ENCODE measurements around the gene VPS36. TPM values are rescaled to one million over a fixed set of nuclear protein-coding genes. Genes with fewer than 3 reads are reported as not detected.

Gene VPS36
- total RNA-seq, 1 donor from 2014 or later, result 30.4 TPM

GRCh38 chr13:52399708-52400107 lies 50.7 kb downstream of the VPS36 start:
- no peak for DNase-seq (ENCODE audit: low spot score)
- Mint-ChIP-seq H3K9me3 (ENCODE audit: low read depth) (no peaks in the 10 kb centered on the region), H3K27me3 (ENCODE audit: low read depth) (no peaks in the 10 kb centered on the region), H3K27ac (ENCODE audit: unreplicated experiment) (no peak overlapping the region), H3K4me3 (ENCODE audit: unreplicated experiment) (no peak overlapping the region), H3K36me3 (ENCODE audit: low read depth) (peaks cover 10% of the 10 kb centered on the region), H3K4me1 (ENCODE audit: low read depth) (peaks cover 7% of the 10 kb centered on the region)
- TF ChIP-seq CTCF (IDR thresholded peaks at IDR 0.05), result peak; percentile 45

GRCh38 chr13:52399046-52399445 lies 51.4 kb downstream of the VPS36 start:
- Mint-ChIP-seq H3K4me3 (ENCODE audit: unreplicated experiment) (no peak overlapping the region), H3K27ac (ENCODE audit: unreplicated experiment) (no peak overlapping the region), H3K36me3 (ENCODE audit: low read depth) (peaks cover 10% of the 10 kb centered on the region), H3K4me1 (ENCODE audit: low read depth) (peaks cover under 1% of the 10 kb centered on the region), H3K9me3 (ENCODE audit: low read depth) (no peaks in the 10 kb centered on the region), H3K27me3 (ENCODE audit: low read depth) (no peaks in the 10 kb centered on the region)
- TF ChIP-seq CTCF (IDR thresholded peaks at IDR 0.05), result no peak
- no peak for DNase-seq (ENCODE audit: low spot score)

GRCh38 chr13:52395704-52396103 lies 54.7 kb downstream of the VPS36 start:
- H3K4me1 Mint-ChIP-seq (ENCODE audit: low read depth), result no peaks in the 10 kb centered on the region
- H3K36me3 Mint-ChIP-seq (ENCODE audit: low read depth), result peaks cover 12% of the 10 kb centered on the region
- H3K4me3 Mint-ChIP-seq (ENCODE audit: unreplicated experiment), result no peak overlapping the region
- no peak for TF ChIP-seq CTCF (IDR thresholded peaks at IDR 0.05)
- H3K27me3 Mint-ChIP-seq (ENCODE audit: low read depth), result no peaks in the 10 kb centered on the region
- no peak for DNase-seq (ENCODE audit: low spot score)
- no peak overlapping the region for H3K27ac Mint-ChIP-seq (ENCODE audit: unreplicated experiment)
- no peaks in the 10 kb centered on the region for H3K9me3 Mint-ChIP-seq (ENCODE audit: low read depth)

- peaks cover 12% of the 10 kb centered on the region for H3K36me3 Mint-ChIP-seq (ENCODE audit: low read depth)
- H3K9me3 Mint-ChIP-seq (ENCODE audit: low read depth), result no peaks in the 10 kb centered on the region
- no peaks in the 10 kb centered on the region for H3K27me3 Mint-ChIP-seq (ENCODE audit: low read depth)
- no peaks in the 10 kb centered on the region for H3K4me1 Mint-ChIP-seq (ENCODE audit: low read depth)
- no peak overlapping the region for H3K27ac Mint-ChIP-seq (ENCODE audit: unreplicated experiment)
- DNase-seq (ENCODE audit: low spot score), result no peak
- no peak for TF ChIP-seq CTCF (IDR thresholded peaks at IDR 0.05)
- H3K4me3 Mint-ChIP-seq (ENCODE audit: unreplicated experiment), result no peak overlapping the region
These were observed 55.8 kb downstream of the VPS36 start for GRCh38 chr13:52394586-52394985.

GRCh38 chr13:52393572-52394357 lies 56.7 kb downstream of the VPS36 start:
- Mint-ChIP-seq H3K4me1 (ENCODE audit: low read depth) (no peaks in the 10 kb centered on the region), H3K9me3 (ENCODE audit: low read depth) (no peaks in the 10 kb centered on the region)
- DNase-seq (ENCODE audit: low spot score), result no peak

More at GRCh38 chr13:52393572-52394357, 56.7 kb downstream of the VPS36 start:
- no peak overlapping the region for H3K27ac Mint-ChIP-seq (ENCODE audit: unreplicated experiment)
- no peak for TF ChIP-seq CTCF (IDR thresholded peaks at IDR 0.05)
- no peak overlapping the region for H3K4me3 Mint-ChIP-seq (ENCODE audit: unreplicated experiment)
- H3K36me3 Mint-ChIP-seq (ENCODE audit: low read depth), result peaks cover 12% of the 10 kb centered on the region
- no peaks in the 10 kb centered on the region for H3K27me3 Mint-ChIP-seq (ENCODE audit: low read depth)

Measured in chondrocyte (in vitro differentiated cells).